K562 (cell line): ENCODE measurements around the gene REG4. TPM values are rescaled to one million over a fixed set of nuclear protein-coding genes. Genes with fewer than 3 reads are reported as not detected.
A peak's percentile ranks its signal among the peaks of the same experiment; 100 is the strongest.

Source experiments
- CBX3 ChIP-seq, 2 experiments: IDR thresholded peaks; 1 replicate in 1 of 2; 2 replicates in 1 of 2; pipeline ENCODE4 v1.6.1; 2012; ENCODE audit warnings: inconsistent platforms in 2 of 2, low read length in 2 of 2, borderline replicate concordance in 1 of 2, control low read depth in 1 of 2
- CBX5 ChIP-seq: IDR thresholded peaks from 2 replicates; pipeline ENCODE4 v1.6.1; 2014; ENCODE audit warnings: low read depth, borderline replicate concordance
- CCNT2 ChIP-seq: IDR thresholded peaks from 2 replicates; pipeline ENCODE4 v1.6.1; 2011; ENCODE audit warnings: borderline replicate concordance, low read depth, mild to moderate bottlenecking, moderate library complexity, mixed read lengths, low read length; ENCODE audit not compliant: insufficient read length; ENCODE audit errors: extremely low read depth
- E2F1 ChIP-seq: sonication (generic); formaldehyde crosslinking; IDR thresholded peaks from 2 replicates; pipeline ENCODE4 v1.8.1; 2023; ENCODE audit warnings: mild to moderate bottlenecking, missing genetic modification reagents, moderate library complexity
- GATA2 ChIP-seq: sonication (generic); formaldehyde crosslinking; IDR thresholded peaks from 2 replicates; pipeline ENCODE4 v1.4.0; 2020; ENCODE audit warnings: mild to moderate bottlenecking, missing genetic modification reagents
- HDAC6 ChIP-seq: IDR thresholded peaks from 2 replicates; pipeline ENCODE4 v1.6.1; 2012; ENCODE audit warnings: low read depth, mild to moderate bottlenecking, control low read depth, inconsistent platforms, low read length, moderate library complexity
- KLF13 ChIP-seq: fragments of 450-650 bp; IDR thresholded peaks from 2 replicates; pipeline ENCODE4 v1.6.1; 2016; ENCODE audit warnings: missing genetic modification characterization, low read depth, mild to moderate bottlenecking, missing compliant biosample characterization, moderate library complexity, borderline replicate concordance
- MLX ChIP-seq, 2 experiments: fragments of 450-650 bp in 1 of 2; sonication (generic) in 1 of 2; formaldehyde crosslinking; conservative IDR thresholded peaks; 2 replicates each; pipeline versions ENCODE4 v1.4.0 to v1.8.1; 2020 to 2022; ENCODE audit warnings: mild to moderate bottlenecking in 1 of 2, missing genetic modification reagents in 1 of 2
- MYBL2 ChIP-seq, 2 experiments: fragments of 450-650 bp in 1 of 2; sonication (generic) in 1 of 2; formaldehyde crosslinking in 1 of 2; IDR thresholded peaks; 2 replicates each; pipeline versions ENCODE4 v1.6.1 to v1.8.1; 2017 to 2022; ENCODE audit warnings: borderline replicate concordance in 1 of 2, inconsistent platforms in 1 of 2, low read depth in 1 of 2, mild to moderate bottlenecking in 1 of 2, missing genetic modification reagents in 1 of 2, moderate library complexity in 1 of 2
- RBM25 ChIP-seq: fragments of 200-400 bp; formaldehyde crosslinking; IDR thresholded peaks from 2 replicates; pipeline ENCODE4 v1.6.1; 2018; ENCODE audit warnings: low read length, low read depth, moderate library complexity; ENCODE audit not compliant: severe bottlenecking
- SMAD4 ChIP-seq: fragments of 250-450 bp; sonication (Bioruptor Pico); conservative IDR thresholded peaks from 2 replicates; pipeline ENCODE4 v1.8.0; 2021; ENCODE audit warnings: inconsistent platforms, mild to moderate bottlenecking, moderate library complexity
- SREBF1 ChIP-seq: fragments of 150-350 bp; IDR thresholded peaks from 2 replicates; pipeline ENCODE4 v1.6.1; 2014; ENCODE audit warnings: antibody characterized with exemption, low read depth, low read length, borderline replicate concordance
- SRSF1 ChIP-seq: fragments of 200-400 bp; formaldehyde crosslinking; IDR thresholded peaks from 2 replicates; pipeline ENCODE4 v1.6.1; 2017; ENCODE audit warnings: mild to moderate bottlenecking, low read depth, low read length, moderate library complexity
- TAF7 ChIP-seq: fragments of 450-650 bp; IDR thresholded peaks from 2 replicates; pipeline ENCODE4 v1.6.1; 2016; ENCODE audit warnings: missing genetic modification characterization, missing compliant biosample characterization
- TEAD1 ChIP-seq, 2 experiments: fragments of 450-650 bp in 1 of 2; sonication (generic) in 1 of 2; formaldehyde crosslinking; IDR thresholded peaks; 2 replicates each; pipeline versions ENCODE4 v1.4.0 to v1.8.0; 2020 to 2022; ENCODE audit warnings: mild to moderate bottlenecking in 2 of 2, missing genetic modification reagents in 1 of 2
- ZNF12 ChIP-seq: sonication (generic); formaldehyde crosslinking; IDR thresholded peaks from 2 replicates; pipeline ENCODE4 v1.4.0; 2020; ENCODE audit warnings: mild to moderate bottlenecking, missing genetic modification reagents
- ZNF586 ChIP-seq: fragments of 450-650 bp; formaldehyde crosslinking; conservative IDR thresholded peaks from 2 replicates; pipeline ENCODE4 v1.4.0; 2020; ENCODE audit warnings: mild to moderate bottlenecking, moderate library complexity
- polyA plus RNA-seq, 8 experiments: library from polyadenylated mRNA; depleted of rRNA in 4 of 8; stranded (reverse) in 5 of 8; unstranded in 3 of 8; fragments of >200 nt; fragmentation: Nextera tagmentation in 2 of 8; fragmentation: Illumina TruSeq in 1 of 8; extraction: Ambion mirVana in 2 of 8; extraction: Trizol in 1 of 8; gene quantifications; 2 replicates each; pipeline versions ENCODE4 v1.2.1 to v1.2.3, GENCODE V29; 2011 to 2014; ENCODE audit warnings: inconsistent platforms in 1 of 8, missing spikeins in 1 of 8
- total RNA-seq, 7 experiments: library from RNA; depleted of rRNA in 6 of 7; stranded (reverse); fragments of >200 nt in 6 of 7; fragmentation: Illumina TruSeq in 2 of 7; extraction: Trizol in 2 of 7; gene quantifications; 2 replicates each; pipeline versions ENCODE4 v1.2.1 to v1.2.3, GENCODE V29; 2011 to 2021; ENCODE audit warnings: low replicate concordance in 1 of 7
- TF ChIP-seq, protein P1 (sequence below): fragments of 250-450 bp; sonication (Bioruptor Pico); IDR thresholded peaks from 2 replicates; pipeline ENCODE4 v1.5.0; 2020; ENCODE audit warnings: mild to moderate bottlenecking, borderline replicate concordance
- TF ChIP-seq, protein P2 (sequence below): fragments of 250-450 bp; sonication (Bioruptor Pico); IDR thresholded peaks from 2 replicates; pipeline ENCODE4 v1.8.0; 2022; ENCODE audit warnings: inconsistent platforms
- TF ChIP-seq, protein P3 (sequence below): fragments of 250-450 bp; sonication (Bioruptor Pico); IDR thresholded peaks from 2 replicates; pipeline ENCODE4 v1.8.0; 2022; ENCODE audit warnings: moderate library complexity, mild to moderate bottlenecking, inconsistent platforms

Gene REG4
- total and polyA plus RNA-seq, 9 of the 15 experiments (the other 6 are each of a cell fraction or from before 2014, with no cell fraction given), result not detected

DNA sequence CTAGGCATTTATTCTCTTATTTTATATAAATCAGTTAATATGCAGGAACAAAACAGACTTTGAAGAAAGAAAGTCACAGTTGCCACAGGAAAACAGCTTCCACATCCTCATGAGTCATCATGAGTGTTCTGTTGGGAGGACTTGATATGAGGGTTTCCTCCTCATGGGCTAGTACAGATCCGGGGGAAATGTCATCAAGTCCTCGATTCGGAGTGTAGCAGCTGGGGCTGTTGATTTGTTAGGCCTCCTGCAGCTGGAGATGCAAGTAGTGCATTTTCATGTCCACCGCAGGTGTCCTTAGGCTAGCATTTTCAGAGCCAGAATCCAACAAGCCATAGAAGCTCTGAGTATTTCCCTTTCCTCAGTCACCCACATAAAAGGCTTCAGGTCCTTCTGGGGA is 48.4 kb upstream of the REG4 start (continued):
- TF ChIP-seq, protein P1, sequence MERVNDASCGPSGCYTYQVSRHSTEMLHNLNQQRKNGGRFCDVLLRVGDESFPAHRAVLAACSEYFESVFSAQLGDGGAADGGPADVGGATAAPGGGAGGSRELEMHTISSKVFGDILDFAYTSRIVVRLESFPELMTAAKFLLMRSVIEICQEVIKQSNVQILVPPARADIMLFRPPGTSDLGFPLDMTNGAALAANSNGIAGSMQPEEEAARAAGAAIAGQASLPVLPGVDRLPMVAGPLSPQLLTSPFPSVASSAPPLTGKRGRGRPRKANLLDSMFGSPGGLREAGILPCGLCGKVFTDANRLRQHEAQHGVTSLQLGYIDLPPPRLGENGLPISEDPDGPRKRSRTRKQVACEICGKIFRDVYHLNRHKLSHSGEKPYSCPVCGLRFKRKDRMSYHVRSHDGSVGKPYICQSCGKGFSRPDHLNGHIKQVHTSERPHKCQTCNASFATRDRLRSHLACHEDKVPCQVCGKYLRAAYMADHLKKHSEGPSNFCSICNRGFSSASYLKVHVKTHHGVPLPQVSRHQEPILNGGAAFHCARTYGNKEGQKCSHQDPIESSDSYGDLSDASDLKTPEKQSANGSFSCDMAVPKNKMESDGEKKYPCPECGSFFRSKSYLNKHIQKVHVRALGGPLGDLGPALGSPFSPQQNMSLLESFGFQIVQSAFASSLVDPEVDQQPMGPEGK (CRISPR knock-in tag), result no peak
- peak; percentile 47; the same call in 1 of the 2 replicates for TF ChIP-seq CBX5
- no peak for TF ChIP-seq MYBL2 (IDR thresholded peaks at IDR 0.05; ENCODE audit: low read depth)
- TF ChIP-seq MYBL2 (CRISPR knock-in tag; IDR thresholded peaks at IDR 0.05; ENCODE audit: borderline replicate concordance), result no peak
- TF ChIP-seq ZNF586 (CRISPR knock-in tag), result no peak
- 0 out of 4 replicates have a peak, but pooled peaks of 1 of the 2 experiments have one; percentile 8 for TF ChIP-seq TEAD1 (CRISPR knock-in tag; IDR thresholded peaks at IDR 0.05)
- TF ChIP-seq SRSF1, result no peak
- no peak for TF ChIP-seq TAF7 (tag)
- TF ChIP-seq RBM25, result no peak
- TF ChIP-seq, protein P2, sequence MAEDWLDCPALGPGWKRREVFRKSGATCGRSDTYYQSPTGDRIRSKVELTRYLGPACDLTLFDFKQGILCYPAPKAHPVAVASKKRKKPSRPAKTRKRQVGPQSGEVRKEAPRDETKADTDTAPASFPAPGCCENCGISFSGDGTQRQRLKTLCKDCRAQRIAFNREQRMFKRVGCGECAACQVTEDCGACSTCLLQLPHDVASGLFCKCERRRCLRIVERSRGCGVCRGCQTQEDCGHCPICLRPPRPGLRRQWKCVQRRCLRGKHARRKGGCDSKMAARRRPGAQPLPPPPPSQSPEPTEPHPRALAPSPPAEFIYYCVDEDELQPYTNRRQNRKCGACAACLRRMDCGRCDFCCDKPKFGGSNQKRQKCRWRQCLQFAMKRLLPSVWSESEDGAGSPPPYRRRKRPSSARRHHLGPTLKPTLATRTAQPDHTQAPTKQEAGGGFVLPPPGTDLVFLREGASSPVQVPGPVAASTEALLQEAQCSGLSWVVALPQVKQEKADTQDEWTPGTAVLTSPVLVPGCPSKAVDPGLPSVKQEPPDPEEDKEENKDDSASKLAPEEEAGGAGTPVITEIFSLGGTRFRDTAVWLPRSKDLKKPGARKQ (CRISPR knock-in tag), result no peak
- TF ChIP-seq MLX (CRISPR knock-in tag; conservative IDR thresholded peaks at IDR 0.05), result no peak
- TF ChIP-seq, protein P3, sequence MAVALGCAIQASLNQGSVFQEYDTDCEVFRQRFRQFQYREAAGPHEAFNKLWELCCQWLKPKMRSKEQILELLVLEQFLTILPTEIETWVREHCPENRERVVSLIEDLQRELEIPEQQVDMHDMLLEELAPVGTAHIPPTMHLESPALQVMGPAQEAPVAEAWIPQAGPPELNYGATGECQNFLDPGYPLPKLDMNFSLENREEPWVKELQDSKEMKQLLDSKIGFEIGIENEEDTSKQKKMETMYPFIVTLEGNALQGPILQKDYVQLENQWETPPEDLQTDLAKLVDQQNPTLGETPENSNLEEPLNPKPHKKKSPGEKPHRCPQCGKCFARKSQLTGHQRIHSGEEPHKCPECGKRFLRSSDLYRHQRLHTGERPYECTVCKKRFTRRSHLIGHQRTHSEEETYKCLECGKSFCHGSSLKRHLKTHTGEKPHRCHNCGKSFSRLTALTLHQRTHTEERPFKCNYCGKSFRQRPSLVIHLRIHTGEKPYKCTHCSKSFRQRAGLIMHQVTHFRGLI (CRISPR knock-in tag), result no peak
- TF ChIP-seq SMAD4 (CRISPR knock-in tag), result peak; percentile 87
- TF ChIP-seq HDAC6, result no peak
- no peak for TF ChIP-seq KLF13 (tag)
- no peak for TF ChIP-seq SREBF1
- peak in 1 of 2 experiments; percentile 45; a peak in 1 of 3 replicates for TF ChIP-seq CBX3 (IDR thresholded peaks at IDR 0.05; ENCODE audit: borderline replicate concordance in 1 of 2, low read length in 2 of 2)
- TF ChIP-seq GATA2 (CRISPR knock-in tag), result peak; percentile 30; the same call in 1 of the 2 replicates
- TF ChIP-seq E2F1 (CRISPR knock-in tag), result no peak
- no peak for TF ChIP-seq ZNF12 (CRISPR knock-in tag)
- no peak for TF ChIP-seq CCNT2
